ENCODE data around the gene SLC7A5. TPM values are rescaled to one million over a fixed set of nuclear protein-coding genes. Genes with fewer than 3 reads are reported as not detected.

SLC7A5 gene
- total and polyA plus RNA-seq, 2 of the 13 experiments (the other 11 are each of a cell fraction or from before 2014, with no cell fraction given), result 79.6 to 155 TPM

- TF ChIP-seq ZMAT5 (CRISPR knock-in tag; IDR thresholded peaks at IDR 0.05; ENCODE audit: borderline replicate concordance, low read depth) (no peak), KLF12 (CRISPR knock-in tag; IDR thresholded peaks at IDR 0.05; ENCODE audit: borderline replicate concordance) (peak; percentile 41; the same call in 1 of the 2 replicates), RNF219 (CRISPR knock-in tag; IDR thresholded peaks at IDR 0.05) (no peak), RFXANK (CRISPR knock-in tag; IDR thresholded peaks at IDR 0.05) (no peak), DMAP1 (CRISPR knock-in tag; IDR thresholded peaks at IDR 0.05) (peak; percentile 64), POLR2G (IDR thresholded peaks at IDR 0.05; ENCODE audit: low read depth, low read length) (peak; percentile 85), ZC3H13 (CRISPR knock-in tag; IDR thresholded peaks at IDR 0.05) (no peak), ZNF235 (CRISPR knock-in tag; IDR thresholded peaks at IDR 0.05; ENCODE audit: borderline replicate concordance) (no peak), HOXD1 (CRISPR knock-in tag; IDR thresholded peaks at IDR 0.05) (0 out of 2 replicates have a peak, but pooled peaks have one; percentile 12), KLF16 (CRISPR knock-in tag; IDR thresholded peaks at IDR 0.05) (peak in 1 of 2 experiments; percentile 77; a peak in 2 of 4 replicates), ZNF331 (CRISPR knock-in tag; IDR thresholded peaks at IDR 0.05) (peak; percentile 40; the same call in 1 of the 2 replicates), BHLHE40 (IDR thresholded peaks at IDR 0.05; ENCODE audit: low read length) (peak; percentile 33; the same call in 1 of the 2 replicates), POGK (CRISPR knock-in tag; conservative IDR thresholded peaks at IDR 0.05) (peak; percentile 59; the same call in 1 of the 2 replicates), KDM4B (CRISPR knock-in tag; IDR thresholded peaks at IDR 0.05) (peak; percentile 78; the same call in 1 of the 2 replicates), SMAD3 (CRISPR knock-in tag; IDR thresholded peaks at IDR 0.05) (peak; percentile 72), TBX2 (CRISPR knock-in tag; IDR thresholded peaks at IDR 0.05; ENCODE audit: borderline replicate concordance) (peak; percentile 79; the same call in 1 of the 2 replicates), GATAD2A (CRISPR knock-in tag; IDR thresholded peaks at IDR 0.05) (peak; percentile 86), ZBTB37 (CRISPR knock-in tag; IDR thresholded peaks at IDR 0.05) (0 out of 2 replicates have a peak, but pooled peaks have one; percentile 11), MAX (IDR thresholded peaks at IDR 0.05) (peak; percentile 54), TP53 (CRISPR knock-in tag; conservative IDR thresholded peaks at IDR 0.05) (no peak), SPEN (CRISPR knock-in tag; IDR thresholded peaks at IDR 0.05; ENCODE audit: low read depth) (0 out of 2 replicates have a peak, but pooled peaks have one; percentile 43), BORCS8-MEF2B (CRISPR knock-in tag; IDR thresholded peaks at IDR 0.05) (peak; percentile 26), ZNF33A (CRISPR knock-in tag; IDR thresholded peaks at IDR 0.05; ENCODE audit: borderline replicate concordance) (no peak)
Observed at GRCh38 chr16:87806641-87807546, 62.4 kb downstream of the SLC7A5 start (continued).
